OCI-M1 (cell line): ENCODE data around the gene SLC12A7.
A peak's percentile ranks its signal among the peaks of the same experiment; 100 is the strongest.
"Not testable (repeated sequence)": the region's sequence is repeated elsewhere in the genome, so short reads cannot be mapped to it uniquely, and the experiment has no call there.

Experiments used
- DNase-seq: peaks from one replicate; lab custom pipeline; 2025; lab: John Stamatoyannopoulos, UW

SLC12A7 gene

DNA sequence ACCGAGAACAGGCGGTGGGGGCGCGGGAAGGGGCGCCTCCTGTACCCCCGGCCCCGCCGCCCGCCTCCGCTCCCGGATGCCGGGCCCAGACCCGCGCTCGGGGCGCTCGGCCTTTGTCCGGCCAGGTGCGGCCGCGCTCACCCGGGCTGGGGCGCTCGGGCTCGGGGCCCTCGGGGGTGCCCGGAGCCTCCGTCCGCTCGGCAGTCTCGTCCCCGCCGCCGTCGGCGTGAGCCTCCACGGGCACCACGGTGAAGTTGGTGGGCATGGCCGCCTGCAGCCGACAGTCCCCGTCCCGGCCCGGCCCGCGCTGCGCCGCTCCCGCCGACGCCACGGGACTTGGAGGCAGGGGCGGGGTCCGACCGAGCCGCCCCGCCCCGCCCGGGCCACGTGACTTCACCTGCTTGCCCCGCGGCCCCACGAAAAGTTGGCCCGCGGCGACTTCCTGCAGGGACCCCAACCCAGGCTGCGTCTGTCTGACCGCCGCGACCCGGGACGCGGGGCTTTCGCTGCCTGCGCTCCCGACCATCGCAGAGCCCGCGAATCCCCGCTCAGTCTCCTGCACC lies at the start of gene SLC12A7:
Gene SLC12A7 (minus strand): TSS at position 337 of the 563 bp plus-strand sequence. CDS start 72 bp downstream, at position 265.
- peak; percentile 66 for DNase-seq

DNA sequence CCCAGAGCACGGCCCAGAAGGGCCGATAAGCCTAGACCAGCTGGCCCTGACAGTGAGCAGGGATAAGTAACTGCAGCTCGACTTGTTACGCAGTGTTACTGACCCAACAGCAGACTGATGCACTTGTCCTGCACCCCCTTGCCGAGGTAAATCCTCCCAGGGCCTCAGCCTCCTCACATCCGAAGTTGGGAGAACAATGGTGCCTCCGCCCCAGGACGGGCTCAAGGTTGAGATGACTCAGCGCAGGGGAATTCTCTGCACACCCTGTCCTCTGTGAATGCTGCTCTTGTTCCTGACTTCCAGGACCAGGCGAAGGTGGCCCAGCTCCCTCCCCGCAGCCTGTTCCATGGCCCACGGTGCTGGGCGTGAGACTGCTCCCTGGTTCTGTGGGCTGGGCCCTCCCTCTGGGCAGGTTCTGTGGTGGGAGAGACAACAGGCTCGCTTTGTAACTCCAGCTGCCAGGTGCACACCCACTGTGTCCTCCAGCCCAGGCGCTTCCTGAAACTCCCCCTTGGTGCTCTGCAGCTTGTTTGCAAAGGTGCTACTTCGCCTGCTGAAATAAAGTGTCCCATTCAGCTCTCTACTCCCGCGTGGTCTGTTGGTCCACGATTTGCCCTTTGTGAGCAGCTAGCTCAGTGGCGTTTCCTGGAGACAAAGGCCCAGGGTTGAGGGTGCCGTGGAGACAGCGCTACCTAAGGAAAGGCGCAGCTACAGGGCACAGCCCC lies 49.4 kb upstream of the SLC12A7 start:
- DNase-seq = no peak

DNA sequence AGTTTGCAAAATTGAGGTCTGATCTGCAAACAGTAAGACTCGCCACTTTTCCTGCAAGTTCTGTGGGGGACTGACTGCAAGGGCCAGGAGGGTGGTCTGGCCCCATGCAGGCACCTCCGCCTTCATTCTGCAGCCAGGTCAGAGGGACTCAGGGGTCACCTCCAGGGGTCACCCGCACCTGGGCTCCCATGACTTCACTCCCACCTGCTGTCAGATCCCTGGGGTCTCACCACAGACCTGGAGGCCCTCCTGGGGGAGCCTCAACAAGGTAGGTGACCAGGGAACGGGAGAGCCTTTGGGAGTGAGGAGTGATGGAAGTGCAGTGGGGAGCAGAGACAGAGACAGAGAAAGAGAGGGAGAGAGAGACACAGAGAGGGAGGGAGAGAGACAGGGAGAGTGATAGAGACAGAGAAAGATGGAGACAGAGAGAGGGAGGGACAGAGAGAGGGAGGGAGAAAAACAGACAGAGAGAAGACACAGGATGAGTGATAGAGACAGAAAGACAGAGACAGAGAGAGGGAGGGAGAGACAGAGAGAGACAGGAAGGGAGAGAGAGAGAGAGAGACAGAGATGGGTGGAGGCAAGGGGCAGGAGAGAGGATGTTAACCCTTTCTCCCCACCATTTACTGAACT lies 48.0 kb upstream of the SLC12A7 start:
- DNase-seq = no peak

- DNase-seq = no peak
Measured at GRCh38 chr5:1159341-1159675, 47.4 kb upstream of the SLC12A7 start.

DNA sequence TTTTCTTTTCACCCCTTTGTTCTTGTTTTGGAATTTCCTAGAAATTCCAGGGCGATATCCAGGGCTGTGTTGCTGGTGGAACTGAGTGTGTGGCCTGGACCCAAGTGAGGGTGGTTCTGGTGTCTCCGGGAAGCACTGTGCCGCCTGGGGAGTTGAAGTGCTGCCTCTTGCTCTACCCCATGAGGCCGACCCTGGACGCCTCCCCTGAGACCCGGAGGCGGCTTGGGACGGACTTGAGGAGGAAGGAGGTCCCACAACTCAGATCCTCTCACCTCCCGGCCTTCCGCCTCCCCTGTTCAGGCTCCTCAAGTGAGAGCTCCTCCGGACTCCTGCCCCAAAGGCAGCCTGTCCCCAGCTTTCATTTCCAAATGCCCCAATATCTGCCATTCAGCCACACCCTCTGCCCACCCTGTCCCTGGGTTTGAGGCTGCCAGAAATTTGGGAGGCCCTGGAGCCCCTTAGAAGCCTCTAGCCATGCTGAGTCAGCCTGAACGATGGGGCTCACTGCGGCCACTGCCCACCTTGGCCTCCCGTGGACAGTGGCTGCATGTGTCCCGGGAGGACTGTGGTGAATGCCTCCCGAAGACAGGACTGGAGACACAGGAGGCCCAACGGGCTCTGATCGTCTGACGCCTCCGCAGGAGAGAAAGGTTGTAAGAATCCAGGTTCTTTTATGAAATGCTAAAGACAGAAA lies 46.9 kb upstream of the SLC12A7 start:
- no peak for DNase-seq

DNA sequence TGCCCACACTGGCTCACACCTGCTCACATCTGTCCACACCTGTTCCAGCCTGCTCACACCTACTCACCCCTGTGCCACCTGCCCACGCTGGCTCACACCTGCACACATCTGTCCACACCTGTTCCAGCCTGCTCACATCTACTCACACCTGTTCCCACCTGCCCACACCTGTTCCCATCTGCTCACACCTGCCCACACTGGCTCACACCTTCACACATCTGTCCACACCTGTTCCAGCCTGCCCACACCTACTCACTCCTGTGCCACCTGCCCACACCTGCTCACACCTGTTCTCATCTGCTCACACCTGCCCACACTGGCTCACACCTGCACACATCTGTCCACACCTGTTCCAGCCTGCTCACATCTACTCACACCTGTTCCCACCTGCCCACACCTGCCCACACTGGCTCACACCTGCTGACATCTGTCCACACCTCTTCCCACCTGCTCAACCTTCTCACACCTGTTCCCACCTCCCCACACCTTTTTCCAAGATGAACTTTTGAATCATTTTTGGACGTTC lies 45.7 kb upstream of the SLC12A7 start:
- DNase-seq = not testable (repeated sequence)

GRCh38 chr5:1156754-1157460 lies 45.0 kb upstream of the SLC12A7 start:
- DNase-seq = no peak

- no peak for DNase-seq
Measured at GRCh38 chr5:1156033-1156753, 44.3 kb upstream of the SLC12A7 start.

GRCh38 chr5:1155191-1156032 lies 43.5 kb upstream of the SLC12A7 start:
- no peak for DNase-seq

DNA sequence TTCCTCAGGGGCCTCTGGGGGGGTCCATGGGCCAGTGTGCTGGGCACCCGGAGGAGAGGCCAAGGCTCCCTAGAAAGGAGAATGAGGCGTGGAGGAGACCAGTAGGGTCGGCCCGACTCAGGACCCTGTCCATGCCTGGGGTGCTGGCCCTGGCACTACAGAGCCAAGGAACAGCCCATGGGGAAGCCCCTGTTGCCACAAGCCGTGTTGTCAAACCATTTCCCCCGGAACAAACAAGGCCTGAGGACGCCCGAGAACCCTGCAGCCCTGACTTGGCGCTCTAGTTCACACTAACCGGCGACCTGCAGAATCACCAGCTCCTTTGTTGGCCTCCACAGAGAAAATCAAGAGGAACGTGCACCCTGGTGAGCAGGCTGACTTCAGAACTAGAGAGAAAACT lies 41.6 kb upstream of the SLC12A7 start:
- DNase-seq = no peak

DNA sequence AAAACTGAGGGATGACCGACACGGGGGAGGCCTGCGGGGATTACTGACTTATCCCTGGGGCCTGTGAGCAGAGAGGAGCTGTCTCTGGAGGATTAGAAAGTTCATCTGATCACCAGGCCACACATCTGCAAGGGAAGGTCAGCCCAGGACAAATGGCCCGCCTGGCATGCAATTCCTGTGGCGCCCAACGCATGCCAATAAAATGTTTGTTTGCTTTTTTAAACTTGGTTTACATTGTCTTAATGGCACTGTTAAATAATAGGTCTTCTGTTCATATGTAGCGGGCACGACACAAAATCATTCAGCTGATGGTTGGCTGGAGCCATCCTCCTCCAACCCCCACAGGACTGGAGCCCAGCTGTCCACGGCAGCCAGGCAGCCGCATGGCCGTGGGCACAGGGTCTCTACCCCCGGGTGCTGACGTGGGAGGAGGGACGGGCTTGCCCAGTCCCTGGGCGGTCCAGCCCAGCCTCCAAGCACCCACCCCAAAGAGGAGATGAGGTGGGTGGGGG lies 41.0 kb upstream of the SLC12A7 start:
- DNase-seq = no peak

- DNase-seq = no peak
Measured at GRCh38 chr5:1152156-1152555, 40.3 kb upstream of the SLC12A7 start.

DNA sequence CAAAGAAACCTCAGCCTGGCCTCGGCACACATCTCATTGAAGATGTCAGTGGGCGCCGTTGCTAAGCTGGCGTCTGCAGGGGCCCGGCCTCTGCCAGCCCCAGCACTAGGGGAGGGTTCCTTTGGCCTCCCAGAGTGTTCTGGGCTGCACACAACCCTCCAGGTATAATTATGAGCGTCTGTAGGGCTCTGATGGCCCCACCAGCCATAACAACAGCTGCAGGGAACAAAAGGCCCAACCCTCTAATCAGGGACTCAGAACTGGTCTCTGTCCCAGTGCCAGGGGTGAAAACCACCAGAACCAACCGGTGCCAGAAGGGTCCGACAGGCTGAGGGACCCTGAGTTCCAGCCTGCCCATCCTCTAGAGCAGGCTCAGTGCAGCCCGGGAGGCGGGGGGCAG lies 39.5 kb upstream of the SLC12A7 start:
- DNase-seq = no peak

GRCh38 chr5:1150866-1151265 lies 39.0 kb upstream of the SLC12A7 start:
- no peak for DNase-seq

DNA sequence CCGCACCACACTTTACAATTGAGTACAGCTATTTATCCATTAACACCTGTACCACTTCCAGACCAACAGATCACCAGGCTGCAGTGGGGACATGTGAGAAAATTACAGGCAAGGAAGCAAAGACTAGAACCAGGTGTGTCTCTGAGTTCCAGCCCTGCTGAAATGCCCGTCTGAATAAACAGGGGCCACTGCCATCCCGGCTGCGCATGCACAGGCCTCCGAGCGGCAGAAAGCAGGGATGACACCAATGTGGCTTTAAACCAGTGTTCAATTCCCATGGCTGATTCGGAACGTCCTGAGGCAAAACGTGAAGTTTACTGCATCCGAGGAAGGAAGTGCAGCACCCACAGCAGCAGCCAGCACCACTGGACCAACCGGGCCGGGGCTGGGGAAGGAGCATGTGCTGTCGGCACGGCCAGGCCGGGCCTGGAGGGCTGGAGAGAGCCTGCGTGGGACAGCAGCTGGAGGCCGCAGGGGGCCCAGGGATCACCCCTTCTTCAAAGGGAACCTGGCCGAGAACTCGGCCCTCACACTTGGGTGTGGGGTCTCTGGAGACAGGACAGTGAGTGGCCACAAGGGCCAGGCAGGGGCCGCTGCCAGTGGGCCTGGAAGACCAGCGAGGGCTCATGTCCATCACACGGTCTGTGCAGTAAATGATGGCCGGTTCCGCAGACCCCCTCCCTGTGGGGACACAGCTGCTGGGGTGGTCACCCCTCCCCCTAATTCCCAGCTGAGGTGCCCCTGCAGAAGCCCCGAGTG lies 33.0 kb upstream of the SLC12A7 start:
- no peak for DNase-seq

DNA sequence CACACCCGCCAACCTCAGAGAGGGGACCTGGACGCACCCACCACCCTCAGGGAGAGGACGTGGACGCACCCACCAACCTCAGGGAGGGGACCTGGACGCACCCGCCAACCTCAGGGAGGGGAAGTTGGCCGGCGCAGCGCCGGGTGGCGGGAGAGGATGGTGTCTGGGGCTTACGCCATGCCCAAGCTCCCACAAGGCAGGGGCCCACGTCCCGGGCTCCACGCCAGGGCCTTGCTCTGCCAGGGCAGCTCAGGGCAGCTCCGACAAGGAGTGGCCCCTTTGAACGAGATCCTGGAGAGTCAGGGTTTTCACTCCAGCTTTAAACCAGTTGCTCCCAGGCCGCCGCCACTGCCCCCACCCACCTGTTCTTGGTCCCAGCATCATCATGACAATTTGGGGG lies 32.2 kb upstream of the SLC12A7 start:
- DNase-seq = no peak

- no peak for DNase-seq
Measured at GRCh38 chr5:1143670-1143951, 31.7 kb upstream of the SLC12A7 start.

GRCh38 chr5:1142886-1143669 lies 31.2 kb upstream of the SLC12A7 start:
- no peak for DNase-seq

DNA sequence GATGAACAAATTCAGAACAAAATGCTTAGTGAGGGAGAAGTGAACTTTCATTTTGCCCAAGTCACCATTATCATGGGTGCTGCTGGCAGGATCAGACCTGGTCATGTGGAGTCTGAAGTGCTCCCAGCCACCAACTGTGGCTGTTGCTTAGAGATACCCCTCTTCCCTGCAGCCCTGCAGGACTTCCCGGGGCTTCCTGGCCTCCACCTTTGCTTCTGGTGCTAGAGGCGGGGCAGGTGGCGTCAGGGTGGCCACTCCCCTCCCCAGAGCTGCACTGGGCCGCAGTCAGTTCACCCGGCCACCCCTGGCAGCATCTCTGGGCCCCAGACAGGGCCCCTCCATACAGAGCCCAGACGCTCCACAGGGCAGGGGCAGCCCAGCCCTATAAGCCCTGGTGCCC lies 30.0 kb upstream of the SLC12A7 start:
- DNase-seq = peak; percentile 56
